GM13976 (cell line): ENCODE measurements around the gene VTI1B.

Experiments
- DNase-seq: peaks from one replicate; pipeline ENCODE4 v3.0.0; 2012; ENCODE audit warnings: low spot score
- in situ Hi-C: fragments of 300-500 bp; cut with MboI; formaldehyde crosslinking; loops from one replicate; pipeline ENCODE4 v1.12.0; 2022; ENCODE audit warnings: low sequenced_read_pairs, mixed read lengths, inconsistent platforms; ENCODE audit not compliant: unreplicated experiment
- TF ChIP-seq, protein P1 (sequence below): IDR thresholded peaks from 2 replicates; pipeline ENCODE4 v1.5.1; 2012; ENCODE audit warnings: borderline replicate concordance, mild to moderate bottlenecking; ENCODE audit not compliant: insufficient read depth; ENCODE audit errors: extremely low read depth, missing control alignments, control extremely low read depth

Gene VTI1B

GRCh38 chr14:67650151-67650550, 24.3 kb downstream of the VTI1B start:
- DNase-seq = no peak
- in situ Hi-C loops = no loop called here
- TF ChIP-seq, protein P1, sequence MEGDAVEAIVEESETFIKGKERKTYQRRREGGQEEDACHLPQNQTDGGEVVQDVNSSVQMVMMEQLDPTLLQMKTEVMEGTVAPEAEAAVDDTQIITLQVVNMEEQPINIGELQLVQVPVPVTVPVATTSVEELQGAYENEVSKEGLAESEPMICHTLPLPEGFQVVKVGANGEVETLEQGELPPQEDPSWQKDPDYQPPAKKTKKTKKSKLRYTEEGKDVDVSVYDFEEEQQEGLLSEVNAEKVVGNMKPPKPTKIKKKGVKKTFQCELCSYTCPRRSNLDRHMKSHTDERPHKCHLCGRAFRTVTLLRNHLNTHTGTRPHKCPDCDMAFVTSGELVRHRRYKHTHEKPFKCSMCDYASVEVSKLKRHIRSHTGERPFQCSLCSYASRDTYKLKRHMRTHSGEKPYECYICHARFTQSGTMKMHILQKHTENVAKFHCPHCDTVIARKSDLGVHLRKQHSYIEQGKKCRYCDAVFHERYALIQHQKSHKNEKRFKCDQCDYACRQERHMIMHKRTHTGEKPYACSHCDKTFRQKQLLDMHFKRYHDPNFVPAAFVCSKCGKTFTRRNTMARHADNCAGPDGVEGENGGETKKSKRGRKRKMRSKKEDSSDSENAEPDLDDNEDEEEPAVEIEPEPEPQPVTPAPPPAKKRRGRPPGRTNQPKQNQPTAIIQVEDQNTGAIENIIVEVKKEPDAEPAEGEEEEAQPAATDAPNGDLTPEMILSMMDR = no peak

DNA sequence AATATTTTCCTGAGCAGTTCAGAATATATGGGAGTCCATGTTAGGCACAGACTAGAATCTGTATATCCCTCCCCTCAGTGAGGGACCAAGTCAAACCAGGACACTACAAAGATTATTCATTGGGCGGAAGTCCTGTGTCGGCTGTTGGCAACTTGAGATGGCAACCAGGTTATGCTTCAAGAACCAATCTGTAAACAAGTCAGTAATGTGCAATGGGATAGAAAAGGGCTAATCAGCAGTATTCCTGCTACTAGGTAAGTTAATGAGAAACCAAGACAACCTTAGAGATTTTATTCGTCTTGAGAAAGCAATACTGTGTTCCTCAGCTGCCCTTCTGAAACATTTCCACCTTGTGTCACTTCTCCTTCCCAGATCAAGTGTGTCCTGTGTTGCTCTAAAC, 28.3 kb downstream of the VTI1B start:
- TF ChIP-seq, protein P1 = no peak
- in situ Hi-C loops = no loop called here
- no peak for DNase-seq

DNA sequence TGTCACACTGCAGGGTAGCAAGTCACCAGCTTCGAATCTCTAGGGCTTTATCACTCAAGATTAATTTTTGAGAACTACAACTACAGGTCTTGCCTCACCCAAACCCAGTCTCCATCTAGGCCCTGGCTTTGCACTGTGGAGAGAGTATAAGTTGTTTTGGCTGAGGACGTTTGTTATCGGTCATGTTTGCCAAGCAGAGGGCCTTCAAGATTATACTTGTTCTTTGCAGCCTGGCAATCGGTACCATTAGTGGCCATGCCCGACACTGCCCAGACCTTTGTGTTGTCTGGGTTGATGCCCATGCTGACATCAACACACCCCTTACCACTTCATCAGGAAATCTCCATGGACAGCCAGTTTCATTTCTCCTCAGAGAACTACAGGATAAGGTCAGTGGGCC, 29.0 kb downstream of the VTI1B start:
- TF ChIP-seq, protein P1 = no peak
- in situ Hi-C loops = no loop called here
- DNase-seq = no peak

DNA sequence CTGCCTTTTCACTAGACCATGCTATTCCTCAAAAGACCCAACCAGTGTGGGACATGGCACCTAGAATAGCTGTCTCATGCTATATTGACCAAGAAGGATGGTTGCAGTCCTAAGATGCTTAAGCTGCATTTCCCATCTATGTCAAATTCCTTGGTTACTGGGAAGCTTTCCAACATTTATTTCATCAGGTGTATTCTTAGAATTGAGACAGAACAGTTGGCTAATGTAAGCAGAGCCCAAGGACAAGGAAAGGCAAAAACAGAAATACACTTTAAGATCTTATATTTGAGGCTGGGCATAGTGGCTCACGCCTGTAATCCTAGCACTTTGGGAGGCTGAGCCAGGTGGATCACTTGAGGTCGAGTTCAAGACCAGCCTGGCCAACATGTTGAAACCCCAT, 30.0 kb downstream of the VTI1B start:
- TF ChIP-seq, protein P1 = no peak
- DNase-seq = no peak
- in situ Hi-C loops = no loop called here

DNA sequence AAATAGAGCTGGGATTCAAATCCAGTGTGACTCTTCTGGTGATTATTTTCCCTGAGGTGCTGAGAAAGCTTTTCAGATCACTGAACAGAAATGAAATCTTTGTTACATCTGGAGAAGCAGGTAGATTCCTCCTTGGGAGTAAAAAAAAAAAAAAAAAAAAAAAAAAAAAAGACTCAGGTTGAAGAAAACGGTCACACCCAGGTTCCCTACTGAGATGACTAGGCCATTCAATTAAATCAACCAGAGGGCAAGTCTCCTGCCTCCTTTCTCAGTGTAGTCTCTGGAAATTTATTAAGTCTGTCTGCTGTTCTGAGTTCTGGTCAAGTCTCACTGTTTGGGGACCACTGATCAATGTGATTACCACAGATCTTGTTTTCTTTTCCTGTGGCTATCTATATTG, 30.7 kb downstream of the VTI1B start:
- TF ChIP-seq, protein P1 = no peak
- in situ Hi-C loops = no loop called here
- no peak for DNase-seq

- in situ Hi-C loops = no loop called here
- DNase-seq = no peak
- TF ChIP-seq, protein P1 = no peak
These were observed 32.3 kb downstream of the VTI1B start for GRCh38 chr14:67641902-67642749.
